GM21786 (cell line): ENCODE results near the gene DNAJB6.
A peak's percentile ranks its signal among the peaks of the same experiment; 100 is the strongest.

Experiments used
- ATAC-seq: cut with Tn5 transposase; IDR thresholded peaks from one replicate; pipeline ENCODE4 v1.9.1; 2021; ENCODE audit not compliant: unreplicated experiment

Gene DNAJB6

DNA sequence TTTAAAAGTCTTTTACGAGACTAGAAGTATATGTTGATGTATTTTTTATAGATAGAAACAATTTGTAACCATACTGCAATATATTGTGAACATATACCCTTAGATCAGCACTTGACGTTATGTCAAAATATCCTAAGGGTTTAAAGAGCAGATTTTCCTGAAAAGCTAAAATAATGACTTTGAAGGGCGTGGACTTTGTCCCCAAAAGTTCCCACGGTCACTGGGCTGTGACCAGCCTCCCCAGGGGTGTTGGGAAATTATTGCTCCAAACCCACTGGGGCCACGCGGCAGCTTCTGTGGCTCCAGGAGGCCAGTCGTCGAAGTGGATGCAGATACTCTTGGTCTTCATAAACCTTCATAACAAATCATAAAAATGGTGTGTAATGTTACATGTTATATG, 29.9 kb downstream of the DNAJB6 start:
- ATAC-seq: no peak

DNA sequence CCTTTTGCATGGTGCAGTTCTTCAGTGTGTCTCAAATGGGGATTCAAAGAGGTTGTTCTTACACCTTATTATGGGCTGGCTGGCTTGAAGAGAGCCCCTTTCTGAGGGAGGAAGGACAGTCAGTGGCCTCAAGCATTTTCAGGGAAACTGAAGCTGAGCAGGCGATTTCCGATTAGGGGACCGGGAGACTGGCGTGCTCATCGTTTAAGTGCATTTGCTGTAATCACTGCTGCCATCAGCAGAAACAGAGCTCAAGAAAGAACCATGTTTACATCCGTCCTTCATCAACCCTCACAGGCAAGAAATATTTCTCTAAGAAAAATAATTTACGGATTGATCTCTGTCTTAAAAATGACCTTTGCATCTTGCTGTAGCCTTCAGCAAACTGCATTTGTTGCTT, 32.2 kb downstream of the DNAJB6 start:
- ATAC-seq: no peak

DNA sequence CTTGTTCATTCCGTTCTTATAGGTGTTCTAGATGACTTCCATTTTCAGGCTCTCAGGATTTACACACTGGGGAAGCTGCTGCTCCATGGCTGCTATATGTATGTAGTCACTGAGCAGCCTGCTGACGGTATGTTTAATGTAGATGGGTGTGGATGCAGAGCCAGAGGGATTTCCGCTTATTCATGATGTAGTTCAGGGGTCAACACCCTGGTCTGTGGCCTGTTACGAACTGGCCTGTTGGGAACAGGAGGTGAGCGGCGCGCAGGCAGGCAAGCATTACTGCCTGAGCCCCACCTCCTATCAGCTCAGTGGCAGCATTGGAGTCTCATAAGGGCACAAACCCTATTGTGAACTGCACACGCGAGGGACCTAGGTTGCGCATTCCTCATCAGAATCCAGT, 33.9 kb downstream of the DNAJB6 start:
- no peak for ATAC-seq

DNA sequence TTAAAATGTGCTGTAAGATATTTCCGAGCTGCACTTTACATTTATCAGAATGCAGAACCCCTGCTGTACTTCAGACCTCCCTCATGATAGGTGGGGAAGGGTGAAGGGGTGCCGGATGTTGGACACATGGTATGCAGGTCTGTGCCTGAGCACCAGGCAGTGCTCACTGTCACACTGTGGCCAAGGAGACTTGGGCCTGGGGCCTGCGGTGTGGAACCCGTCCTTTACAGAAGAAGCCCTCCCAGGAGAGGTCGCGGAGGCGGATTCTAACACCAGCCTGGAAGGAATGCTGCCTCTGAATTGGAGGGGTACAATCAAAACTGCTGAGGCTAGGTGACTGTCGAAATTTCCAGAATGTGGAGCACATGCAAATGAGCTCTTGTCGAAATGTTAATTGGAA, 34.5 kb downstream of the DNAJB6 start:
- no peak for ATAC-seq

DNA sequence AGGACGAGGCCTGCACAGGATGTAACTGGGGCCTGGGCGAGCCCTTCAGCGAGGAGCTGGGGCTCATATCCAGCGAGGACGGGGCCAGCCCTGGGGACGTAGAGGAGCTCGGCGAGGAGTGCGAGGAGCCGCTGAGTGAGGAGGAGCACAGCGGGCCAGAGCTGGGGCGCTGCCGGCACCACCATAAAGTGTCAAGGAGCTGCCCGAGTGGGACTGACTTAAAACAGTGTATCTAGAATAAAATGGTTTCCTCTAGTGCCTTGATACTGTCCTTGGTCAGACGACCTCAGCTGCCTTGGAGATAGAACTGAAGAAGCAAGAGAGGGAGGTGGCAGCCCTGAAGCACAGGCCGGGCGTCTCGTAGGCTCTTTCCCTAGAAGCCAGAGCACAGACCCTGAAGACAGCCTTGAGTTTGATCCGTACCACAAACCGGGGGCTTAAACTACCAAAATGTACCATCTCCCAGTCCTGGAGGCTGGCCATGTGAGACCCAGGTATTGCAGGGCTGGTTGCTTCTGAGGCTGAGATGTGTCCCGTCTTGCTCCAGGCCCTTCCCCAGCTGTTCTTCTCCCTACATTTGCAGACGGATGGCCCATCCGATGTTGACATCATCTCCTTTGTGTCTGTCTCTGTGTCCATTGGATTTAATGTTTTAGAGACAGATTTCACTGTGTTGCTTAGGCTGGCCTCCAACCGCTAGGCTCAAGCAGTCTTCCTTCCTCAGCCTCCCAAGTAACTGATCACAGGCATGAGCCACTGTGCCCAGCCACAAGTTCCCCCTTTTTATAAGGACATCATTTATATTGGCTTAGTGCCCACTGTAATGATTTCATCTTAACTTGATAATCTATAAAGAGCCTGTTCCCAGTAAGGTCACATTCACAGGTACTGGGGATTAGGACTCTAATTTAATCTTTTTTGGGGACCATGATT, 35.8 kb downstream of the DNAJB6 start:
- ATAC-seq: no peak

DNA sequence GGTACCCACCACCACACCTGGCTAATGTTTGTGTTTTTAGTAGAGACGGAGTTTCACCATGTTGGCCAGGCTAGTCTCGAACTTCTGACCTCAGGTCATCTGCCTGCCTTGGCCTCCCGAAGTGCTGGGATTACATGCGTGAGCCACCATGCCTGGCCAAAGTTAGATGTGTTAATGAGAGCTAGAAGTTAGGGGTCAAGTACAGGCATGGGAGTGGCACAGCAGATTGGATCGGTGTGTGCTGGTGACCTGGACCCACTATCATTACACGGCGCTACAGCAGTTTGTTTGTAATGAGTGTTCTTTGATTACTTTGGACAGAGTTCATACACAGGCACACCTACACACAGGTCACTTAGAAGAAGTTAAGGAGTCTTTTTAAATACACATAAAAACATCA, 36.7 kb downstream of the DNAJB6 start:
- no peak for ATAC-seq

DNA sequence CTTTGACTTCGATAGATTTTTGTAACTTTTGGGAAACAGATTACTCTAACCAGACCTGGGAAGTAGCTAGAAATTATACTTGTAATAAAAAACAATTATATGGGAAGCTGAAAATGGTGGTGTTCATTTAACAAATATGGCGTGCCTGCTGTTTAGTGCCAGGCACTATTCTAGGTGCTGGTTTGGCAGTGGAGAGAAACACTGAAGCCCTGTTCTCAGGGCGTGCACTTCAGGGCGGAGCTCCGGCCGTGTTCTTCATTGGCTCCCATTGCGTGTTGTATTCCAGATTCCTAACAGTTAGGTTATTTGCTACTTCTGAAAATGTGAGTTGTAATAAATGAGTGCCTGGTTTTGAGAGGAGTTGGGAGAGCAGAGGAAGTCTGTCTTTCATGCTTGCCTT, 38.6 kb downstream of the DNAJB6 start:
- no peak for ATAC-seq

DNA sequence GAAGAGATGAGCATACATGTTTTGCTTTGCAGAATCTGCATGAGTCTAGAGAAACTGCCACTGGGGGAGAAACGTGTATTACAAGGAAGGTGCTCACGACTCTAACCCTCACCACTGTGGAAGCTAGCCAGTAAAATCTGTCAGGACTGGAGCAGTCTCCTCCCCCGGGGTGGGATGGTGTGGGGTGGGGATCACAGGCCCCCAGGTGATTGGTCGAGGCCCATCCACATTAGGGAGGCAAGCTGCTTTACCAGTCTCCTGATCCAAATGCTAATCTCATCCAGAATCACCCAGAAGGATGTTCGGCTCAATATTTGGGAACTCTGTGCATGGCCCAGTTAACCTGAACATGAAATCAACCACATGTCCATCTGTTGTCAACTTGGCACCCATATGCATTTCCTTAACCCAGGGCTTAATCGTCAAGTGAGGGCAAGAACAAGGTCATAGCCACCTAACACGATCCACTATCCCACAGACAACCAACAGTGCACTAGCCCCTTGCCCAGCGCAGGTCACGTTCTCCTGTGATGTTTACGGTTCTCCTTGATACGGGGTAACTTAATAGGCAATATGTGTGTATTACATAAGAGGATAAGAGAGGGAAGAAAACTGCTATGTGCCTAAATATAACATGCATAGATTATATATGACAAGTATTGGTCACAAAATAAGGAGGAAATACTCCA, 40.8 kb downstream of the DNAJB6 start:
- no peak for ATAC-seq

DNA sequence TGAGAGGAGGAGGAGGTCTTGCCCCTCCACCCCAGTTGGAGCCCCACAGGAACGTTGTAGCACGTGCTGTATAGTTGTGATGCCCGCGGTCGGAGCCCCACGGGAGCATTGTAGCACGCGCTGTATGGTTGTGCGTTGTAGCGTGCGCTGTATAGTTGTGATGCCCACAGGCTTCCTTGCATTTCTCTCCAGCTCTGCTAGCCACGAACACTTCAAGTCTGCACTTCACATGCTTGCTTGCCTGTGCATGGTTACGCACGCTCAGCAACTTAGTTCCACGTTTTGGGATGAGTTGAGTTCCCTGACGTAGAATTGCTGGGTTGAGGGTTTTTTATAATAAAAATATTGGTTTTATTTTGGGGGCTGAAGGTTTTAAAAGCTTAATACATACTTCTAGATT, 41.6 kb downstream of the DNAJB6 start:
- no peak for ATAC-seq

DNA sequence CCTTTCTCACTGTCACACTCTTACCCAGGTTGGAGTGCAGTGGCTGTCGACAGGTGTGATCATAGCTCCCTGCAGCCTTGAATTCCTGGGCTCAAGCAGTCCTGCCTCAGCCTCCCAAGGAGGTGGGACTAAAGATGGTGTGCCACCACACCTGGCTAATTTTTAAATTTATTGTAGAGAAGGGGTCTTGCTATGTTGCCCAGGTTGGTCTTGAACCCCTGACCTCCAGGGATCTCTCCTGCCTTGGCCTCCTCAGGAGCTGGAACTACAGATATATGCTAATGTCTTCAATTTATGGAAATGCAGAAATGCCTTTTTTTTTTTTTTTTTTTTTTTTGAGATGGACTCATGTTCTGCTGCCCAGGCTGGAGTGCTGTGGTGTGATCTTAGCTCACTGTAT, 42.7 kb downstream of the DNAJB6 start:
- no peak for ATAC-seq

DNA sequence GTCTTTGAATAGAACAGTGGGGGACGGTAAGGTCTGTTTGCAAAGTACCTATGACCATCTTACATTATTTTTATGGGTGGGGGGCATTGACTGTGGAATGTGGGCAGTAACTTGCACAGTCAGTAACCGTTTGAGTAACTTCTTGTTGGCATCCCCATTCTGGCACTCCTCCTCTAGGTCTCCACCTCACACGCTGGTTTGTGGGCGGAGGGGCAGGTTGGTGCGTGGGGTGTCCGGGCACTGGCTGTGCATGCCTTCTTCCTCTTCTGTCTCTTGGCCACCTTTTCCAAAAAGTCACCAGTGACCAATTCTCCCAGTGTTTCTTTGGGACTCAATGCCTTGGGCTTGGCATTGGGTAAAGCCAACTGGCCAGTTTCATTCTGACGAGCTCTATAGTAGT, 43.6 kb downstream of the DNAJB6 start:
- no peak for ATAC-seq

DNA sequence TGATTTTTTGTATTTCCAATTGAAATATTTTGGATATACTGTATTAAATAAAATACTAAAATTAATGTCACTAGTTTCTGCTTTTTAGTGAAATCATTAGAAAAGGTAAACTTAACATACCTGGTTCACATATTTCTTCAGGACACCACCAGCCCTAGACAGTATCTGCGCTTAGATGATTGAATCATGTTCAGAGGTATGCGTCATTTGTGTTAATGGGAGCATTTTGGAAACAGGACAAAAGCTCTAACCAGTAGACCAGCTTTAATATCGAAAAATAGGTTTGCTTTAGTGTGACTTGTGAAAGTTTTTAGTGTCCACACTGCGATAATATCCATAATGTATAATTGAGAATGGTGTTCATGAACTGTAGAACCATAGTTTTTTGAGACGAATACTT, 47.1 kb downstream of the DNAJB6 start:
- ATAC-seq: no peak

DNA sequence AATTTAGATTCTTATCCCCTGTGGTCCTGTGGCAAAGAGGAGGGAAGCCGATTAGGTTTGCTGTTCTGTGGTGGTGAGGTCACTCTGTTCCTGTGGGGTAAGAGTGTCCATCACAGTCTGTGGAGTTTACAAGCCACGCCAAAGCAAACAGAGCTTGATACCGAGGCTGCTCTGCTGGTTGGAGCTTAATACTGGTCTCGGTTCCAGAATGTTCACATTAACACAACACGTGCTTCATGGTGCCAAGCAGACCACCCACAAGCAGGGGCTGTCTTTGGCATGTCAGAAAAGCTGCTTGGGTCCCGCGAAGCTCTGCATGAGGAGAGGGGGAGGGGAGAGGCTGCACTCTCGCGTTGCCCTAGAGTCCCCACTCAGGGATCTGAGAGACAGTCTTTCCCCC, 47.5 kb downstream of the DNAJB6 start:
- ATAC-seq: no peak

DNA sequence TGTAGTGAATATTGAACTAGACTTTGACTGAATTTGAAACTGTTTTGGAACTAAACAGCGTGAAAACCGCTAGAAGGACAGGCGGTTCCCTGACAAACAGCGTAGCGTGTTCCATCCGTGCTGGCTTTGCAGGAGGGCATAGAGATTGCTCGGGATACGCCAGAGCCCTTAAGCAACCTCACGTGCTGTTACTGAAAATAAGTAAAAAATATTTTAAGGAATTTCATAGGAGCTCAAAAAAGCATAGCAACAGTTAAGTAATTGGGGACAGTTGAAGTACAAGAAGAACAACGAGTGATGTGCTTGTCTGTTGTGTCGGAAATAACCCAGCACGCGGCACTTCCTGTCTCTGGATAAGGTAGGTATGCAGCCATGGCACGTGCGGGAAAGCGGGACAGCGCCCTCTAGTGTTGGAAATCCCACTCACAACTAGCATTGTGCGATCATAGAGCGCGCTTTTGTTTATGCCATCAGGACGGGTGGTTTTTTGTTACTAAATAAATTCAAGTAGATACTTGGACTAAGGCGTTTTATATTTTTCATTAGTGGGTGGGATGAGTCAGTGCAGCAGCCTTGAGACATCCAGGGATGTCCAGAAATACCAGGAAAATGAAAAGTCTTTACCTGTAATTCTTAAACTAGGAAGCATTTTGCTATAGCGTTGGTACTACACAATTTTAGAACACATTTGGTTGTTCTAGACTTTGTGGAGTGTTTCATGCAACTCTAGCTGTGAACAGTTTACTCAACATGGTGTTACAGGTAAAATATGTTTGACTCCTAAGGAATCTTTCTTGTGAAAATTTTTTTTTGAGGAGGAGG, 50.4 kb downstream of the DNAJB6 start:
- peak; percentile 88 for ATAC-seq

DNA sequence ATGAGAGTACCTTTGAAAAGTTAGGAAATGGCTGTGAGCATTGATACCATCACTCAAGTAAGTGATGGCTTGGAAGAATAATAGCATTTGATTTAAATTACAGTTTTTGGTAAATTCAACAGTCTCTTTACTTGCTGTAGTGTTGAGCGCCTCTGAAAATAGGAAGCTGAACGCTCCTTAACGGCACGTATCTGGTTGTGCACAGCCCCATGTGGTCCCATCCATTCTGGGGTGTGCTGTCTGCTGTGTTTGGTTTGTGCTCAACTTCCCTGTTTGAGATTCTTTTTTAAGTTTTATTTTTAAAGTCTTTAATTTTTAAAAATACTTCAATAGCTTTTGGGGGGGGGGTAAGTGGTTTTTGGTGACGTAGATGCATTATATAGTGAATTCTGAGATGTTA, 51.5 kb downstream of the DNAJB6 start:
- no peak for ATAC-seq

DNA sequence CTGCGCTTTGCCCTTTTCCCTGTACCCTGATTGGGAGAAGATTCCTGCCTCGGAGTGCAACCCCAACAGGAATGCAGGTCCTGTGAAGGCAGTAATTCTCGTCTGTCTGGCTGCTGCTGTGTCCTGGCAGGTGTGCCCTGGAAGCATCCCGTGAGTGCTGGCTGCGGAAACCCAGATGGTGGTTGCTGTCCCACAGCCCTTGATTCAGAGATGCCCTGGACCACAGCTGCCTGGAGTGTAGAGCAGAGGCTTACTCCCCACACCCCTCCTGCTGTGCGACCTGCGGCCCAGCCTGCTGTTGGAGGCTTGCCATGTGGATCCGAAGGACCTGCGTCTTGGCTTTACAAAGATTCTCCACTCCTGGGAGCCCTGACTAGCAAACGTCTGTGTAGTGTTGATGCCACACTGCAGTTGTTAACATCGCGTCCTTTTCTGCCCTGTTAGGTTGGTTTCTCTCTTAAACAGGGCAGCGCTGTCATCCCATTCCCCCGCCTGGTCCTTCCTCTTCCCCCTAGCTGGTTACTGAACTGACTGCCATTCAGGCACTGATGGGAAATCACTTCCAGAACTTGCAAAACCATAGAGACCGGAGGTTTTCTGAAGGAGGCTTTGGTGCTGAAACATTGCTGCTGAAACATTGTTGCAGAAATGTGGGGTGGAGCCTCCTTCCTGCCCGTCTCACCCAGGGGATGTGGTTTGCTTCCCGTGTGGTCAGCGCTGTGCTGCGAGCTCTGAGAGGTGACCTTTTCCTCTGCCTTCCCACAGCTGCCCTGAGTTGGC, 53.3 kb downstream of the DNAJB6 start:
- no peak for ATAC-seq

DNA sequence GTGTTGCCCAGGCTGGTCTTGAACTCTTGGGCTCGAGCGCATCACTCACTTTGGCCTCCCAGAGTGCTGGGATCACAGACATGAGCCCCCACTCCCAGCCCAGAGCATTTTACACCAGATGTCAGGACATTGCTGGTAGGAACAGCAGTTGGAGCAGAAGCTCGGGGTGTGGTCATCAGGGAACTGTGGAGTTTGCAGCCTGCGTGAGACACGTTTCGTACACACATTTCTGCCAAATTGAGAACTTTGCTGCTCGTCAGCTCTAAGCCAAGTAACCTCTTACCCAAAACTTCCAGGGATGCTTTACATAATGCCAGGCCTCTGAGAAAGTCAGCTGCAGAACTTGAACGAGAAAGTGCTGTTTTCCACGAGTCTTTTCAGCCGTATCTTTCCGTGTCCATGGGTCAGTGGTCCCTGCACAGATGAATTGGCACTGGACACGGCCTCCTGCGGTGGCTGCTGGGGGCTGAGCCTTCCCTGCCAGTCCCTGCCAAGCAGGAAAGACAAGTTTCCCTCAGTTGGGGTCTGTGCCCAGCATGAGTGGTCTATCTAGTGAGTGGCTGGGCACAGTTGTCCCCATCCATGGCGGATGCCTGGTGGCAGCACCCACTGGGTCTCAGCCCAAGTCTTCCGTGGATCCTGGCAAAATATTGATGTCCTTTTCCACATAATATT, 54.4 kb downstream of the DNAJB6 start:
- no peak for ATAC-seq

DNA sequence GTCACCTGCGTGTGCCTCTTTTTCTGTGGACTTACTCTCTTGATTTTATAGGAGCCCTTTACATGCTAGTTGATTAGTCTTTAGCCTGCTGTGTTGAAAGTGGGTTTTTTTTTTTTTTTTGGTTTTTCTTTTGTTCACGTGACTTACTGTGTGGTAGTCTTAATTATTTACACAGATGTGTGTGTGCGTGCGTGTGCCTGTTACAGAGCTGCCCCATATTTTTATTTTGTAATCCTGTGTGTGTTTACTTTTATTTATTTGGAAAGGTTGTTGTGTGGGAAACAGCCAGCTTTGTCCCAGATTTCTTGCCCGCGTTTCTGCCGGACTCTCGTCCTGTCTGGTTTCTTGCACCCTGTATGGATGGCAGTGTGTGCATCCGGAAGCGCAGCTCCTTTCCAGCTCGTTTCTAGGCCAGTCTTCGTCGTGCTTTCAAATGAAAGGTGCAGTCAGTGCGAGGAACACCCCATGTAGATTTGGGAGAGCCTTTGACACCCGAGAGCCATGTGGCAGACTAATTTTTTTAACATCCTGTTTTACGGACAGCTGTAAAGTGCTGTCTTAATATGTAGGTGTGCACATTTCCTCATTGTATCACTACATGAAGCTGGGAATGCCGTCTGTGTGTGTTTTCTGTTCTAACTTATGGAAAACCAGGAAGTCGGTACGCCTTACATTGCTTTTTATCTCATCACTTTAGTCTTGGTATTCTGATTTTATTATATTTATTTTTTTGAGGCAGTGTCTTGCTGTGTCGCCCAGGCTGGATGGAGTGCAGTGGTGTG, 55.6 kb downstream of the DNAJB6 start:
- ATAC-seq: no peak
